ENCODE measurements around the gene SHMT1.

The SHMT1 gene

GRCh38 chr17:18285296-18285695, 78.1 kb downstream of the SHMT1 start:
- no peak for DNase-seq (ENCODE audit: low read depth in 2 of 2)

GRCh38 chr17:18281788-18282187, 81.6 kb downstream of the SHMT1 start:
- DNase-seq (ENCODE audit: low read depth in 2 of 2), result no peak

- DNase-seq (ENCODE audit: low read depth in 2 of 2), result no peak
These were observed 82.5 kb downstream of the SHMT1 start for GRCh38 chr17:18280766-18281371.

GRCh38 chr17:18280249-18280648, 83.1 kb downstream of the SHMT1 start:
- no peak for DNase-seq (ENCODE audit: low read depth in 2 of 2)

- DNase-seq (ENCODE audit: low read depth in 2 of 2), result no peak
These were observed 84.5 kb downstream of the SHMT1 start for GRCh38 chr17:18278867-18279266.

All from stimulated activated CD4-positive, alpha-beta T cell treated with anti-CD3 and anti-CD28 coated beads, Interleukin-12 subunit alpha, Interleukin-12 subunit beta, amount 100 ng/mL, for 24 hours (primary cell).